Measurements from ENCODE around the gene TRPM6. TPM values are rescaled to one million over a fixed set of nuclear protein-coding genes. Genes with fewer than 3 reads are reported as not detected.
"Not testable (repeated sequence)": the region's sequence is repeated elsewhere in the genome, so short reads cannot be mapped to it uniquely, and the experiment has no call there.

Gene TRPM6
- total RNA-seq, 2 experiments from 2014 or later = not detected

- intact Hi-C loops (cut with micrococcal nuclease; ENCODE audit: unreplicated experiment) = no loop called here
- H3K9me3 ChIP-seq (ENCODE audit: low read length) = no peaks in the 10 kb centered on the region
- no peaks in the 10 kb centered on the region for H3K79me2 ChIP-seq (ENCODE audit: insufficient read depth, low read depth, low read length)
- POLR2A ChIA-PET = interaction anchor here (0.6 kb wide), 1 partner anchor 321 kb away, joined by 3 read pairs; no protein-coding TSS in a partner anchor
- no peaks in the 10 kb centered on the region for H3K36me3 ChIP-seq (ENCODE audit: insufficient read depth, low read length)
- CTCF ChIA-PET (ENCODE audit: unreplicated experiment) = no interaction called here
- no peak for TF ChIP-seq EZH2phosphoT487 (IDR thresholded peaks at IDR 0.05; ENCODE audit: borderline replicate concordance, low read depth, low read length)
- TF ChIP-seq, protein P1, sequence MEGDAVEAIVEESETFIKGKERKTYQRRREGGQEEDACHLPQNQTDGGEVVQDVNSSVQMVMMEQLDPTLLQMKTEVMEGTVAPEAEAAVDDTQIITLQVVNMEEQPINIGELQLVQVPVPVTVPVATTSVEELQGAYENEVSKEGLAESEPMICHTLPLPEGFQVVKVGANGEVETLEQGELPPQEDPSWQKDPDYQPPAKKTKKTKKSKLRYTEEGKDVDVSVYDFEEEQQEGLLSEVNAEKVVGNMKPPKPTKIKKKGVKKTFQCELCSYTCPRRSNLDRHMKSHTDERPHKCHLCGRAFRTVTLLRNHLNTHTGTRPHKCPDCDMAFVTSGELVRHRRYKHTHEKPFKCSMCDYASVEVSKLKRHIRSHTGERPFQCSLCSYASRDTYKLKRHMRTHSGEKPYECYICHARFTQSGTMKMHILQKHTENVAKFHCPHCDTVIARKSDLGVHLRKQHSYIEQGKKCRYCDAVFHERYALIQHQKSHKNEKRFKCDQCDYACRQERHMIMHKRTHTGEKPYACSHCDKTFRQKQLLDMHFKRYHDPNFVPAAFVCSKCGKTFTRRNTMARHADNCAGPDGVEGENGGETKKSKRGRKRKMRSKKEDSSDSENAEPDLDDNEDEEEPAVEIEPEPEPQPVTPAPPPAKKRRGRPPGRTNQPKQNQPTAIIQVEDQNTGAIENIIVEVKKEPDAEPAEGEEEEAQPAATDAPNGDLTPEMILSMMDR (conservative IDR thresholded peaks at IDR 0.05; ENCODE audit: low read length) = no peak
- H3K4me1 ChIP-seq (ENCODE audit: insufficient read depth, low read length, poor library complexity, severe bottlenecking) = no peaks in the 10 kb centered on the region
- no peak for DNase-seq (ENCODE audit: low spot score)
- no peaks in the 10 kb centered on the region for H3K9me2 ChIP-seq (ENCODE audit: insufficient read depth, low read length)
- no peak overlapping the region for H3K27ac ChIP-seq (ENCODE audit: low read depth, low read length, poor library complexity, severe bottlenecking)
- no peak overlapping the region for H3K4me3 ChIP-seq (ENCODE audit: low read depth, low read length, poor library complexity, severe bottlenecking)
- H3K4me2 ChIP-seq (ENCODE audit: low read length) = no peak overlapping the region
- no peaks in the 10 kb centered on the region for H4K20me1 ChIP-seq (ENCODE audit: insufficient read depth, low read length)
- no TSS peak for BruUV-seq (replicated peaks)
- no peak overlapping the region for H2AFZ ChIP-seq (ENCODE audit: low read length)
Observed at GRCh38 chr9:74855072-74855471, 32.6 kb downstream of the TRPM6 start.

GRCh38 chr9:74853024-74853423 lies 34.7 kb downstream of the TRPM6 start:
- H4K20me1 ChIP-seq (ENCODE audit: insufficient read depth, low read length); DNase-seq (ENCODE audit: low spot score); H3K9me3 ChIP-seq (ENCODE audit: low read length); intact Hi-C loops (cut with micrococcal nuclease; ENCODE audit: unreplicated experiment); BruUV-seq (replicated peaks); H3K27ac ChIP-seq (ENCODE audit: low read depth, low read length, poor library complexity, severe bottlenecking); H3K36me3 ChIP-seq (ENCODE audit: insufficient read depth, low read length); H3K4me3 ChIP-seq (ENCODE audit: low read depth, low read length, poor library complexity, severe bottlenecking); H3K4me2 ChIP-seq (ENCODE audit: low read length); H3K79me2 ChIP-seq (ENCODE audit: insufficient read depth, low read depth, low read length); H3K9me2 ChIP-seq (ENCODE audit: insufficient read depth, low read length); H2AFZ ChIP-seq (ENCODE audit: low read length); CTCF ChIA-PET (ENCODE audit: unreplicated experiment); POLR2A ChIA-PET; H3K4me1 ChIP-seq (ENCODE audit: insufficient read depth, low read length, poor library complexity, severe bottlenecking): not testable (repeated sequence)

- BruUV-seq (replicated peaks) = no TSS peak
- no peaks in the 10 kb centered on the region for H3K9me3 ChIP-seq (ENCODE audit: low read length)
- ChIA-PET CTCF (ENCODE audit: unreplicated experiment) (no interaction called here), POLR2A (no interaction called here)
- H3K27ac ChIP-seq (ENCODE audit: low read depth, low read length, poor library complexity, severe bottlenecking) = no peak overlapping the region
- no peaks in the 10 kb centered on the region for H3K36me3 ChIP-seq (ENCODE audit: insufficient read depth, low read length)
- DNase-seq (ENCODE audit: low spot score) = no peak
- H2AFZ ChIP-seq (ENCODE audit: low read length) = no peak overlapping the region
- no peaks in the 10 kb centered on the region for H3K4me1 ChIP-seq (ENCODE audit: insufficient read depth, low read length, poor library complexity, severe bottlenecking)
- no peak for TF ChIP-seq EZH2phosphoT487 (IDR thresholded peaks at IDR 0.05; ENCODE audit: borderline replicate concordance, low read depth, low read length)
- TF ChIP-seq, protein P1 (conservative IDR thresholded peaks at IDR 0.05; ENCODE audit: low read length) = no peak
- intact Hi-C loops (cut with micrococcal nuclease; ENCODE audit: unreplicated experiment) = no loop called here
- H3K4me2 ChIP-seq (ENCODE audit: low read length) = no peak overlapping the region
- no peak overlapping the region for H3K4me3 ChIP-seq (ENCODE audit: low read depth, low read length, poor library complexity, severe bottlenecking)
- no peaks in the 10 kb centered on the region for H3K79me2 ChIP-seq (ENCODE audit: insufficient read depth, low read depth, low read length)
- H4K20me1 ChIP-seq (ENCODE audit: insufficient read depth, low read length) = no peaks in the 10 kb centered on the region
- no peaks in the 10 kb centered on the region for H3K9me2 ChIP-seq (ENCODE audit: insufficient read depth, low read length)
Observed at GRCh38 chr9:74848153-74848525, 39.6 kb downstream of the TRPM6 start.

Measured in OCI-LY7 (cell line).